Measurements from ENCODE around the gene SIX3.

The SIX3 gene

DNA sequence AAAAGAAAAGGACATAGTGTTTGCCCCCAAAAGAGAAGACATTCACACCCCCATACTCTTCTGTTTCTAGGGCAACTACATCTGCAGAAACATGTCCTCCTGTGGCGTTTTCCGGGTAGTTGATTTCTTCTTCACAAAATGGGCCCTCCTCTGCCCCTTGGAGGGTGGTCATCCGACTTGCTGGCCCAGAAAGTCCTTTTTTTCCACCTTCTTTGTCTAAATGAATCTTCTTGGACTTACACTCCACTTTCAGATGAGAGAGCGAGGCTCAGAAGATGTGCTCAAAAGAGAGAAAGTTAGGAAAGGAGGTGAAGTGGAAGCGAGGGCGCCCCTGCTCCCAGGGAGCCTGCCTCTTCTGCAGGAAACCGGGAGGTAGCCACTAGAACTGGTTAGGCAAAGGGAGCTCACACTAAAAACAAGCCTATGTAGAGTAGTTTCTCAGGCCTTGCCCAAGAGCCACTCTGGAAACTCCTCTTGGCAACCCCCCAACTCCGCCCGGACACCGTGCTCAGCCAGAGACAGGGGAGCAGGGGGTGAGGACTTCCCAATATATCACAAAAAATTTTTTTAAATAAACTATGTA lies 10.2 kb upstream of the SIX3 start:
- DNase-seq: no peak

DNA sequence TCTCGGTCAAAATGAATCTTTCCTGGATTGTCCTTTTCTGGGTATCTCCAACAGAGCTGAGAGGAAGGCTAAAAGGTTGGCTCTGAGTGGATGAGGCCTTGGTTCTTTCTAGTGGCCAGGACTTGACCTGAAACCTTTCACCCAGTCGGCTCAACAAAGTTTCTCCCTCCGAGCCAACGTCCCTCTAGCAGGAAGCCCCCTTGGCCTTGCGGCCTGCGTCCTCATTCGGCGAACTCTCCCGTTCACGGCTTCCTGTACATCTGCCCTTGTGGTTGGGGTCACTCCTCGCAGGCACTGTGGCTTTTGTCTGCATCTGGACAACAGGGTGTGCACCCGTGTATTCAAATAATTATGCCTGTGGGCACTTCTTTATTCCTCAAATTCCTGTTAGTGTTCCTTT lies 9.4 kb upstream of the SIX3 start:
- DNase-seq: no peak

DNA sequence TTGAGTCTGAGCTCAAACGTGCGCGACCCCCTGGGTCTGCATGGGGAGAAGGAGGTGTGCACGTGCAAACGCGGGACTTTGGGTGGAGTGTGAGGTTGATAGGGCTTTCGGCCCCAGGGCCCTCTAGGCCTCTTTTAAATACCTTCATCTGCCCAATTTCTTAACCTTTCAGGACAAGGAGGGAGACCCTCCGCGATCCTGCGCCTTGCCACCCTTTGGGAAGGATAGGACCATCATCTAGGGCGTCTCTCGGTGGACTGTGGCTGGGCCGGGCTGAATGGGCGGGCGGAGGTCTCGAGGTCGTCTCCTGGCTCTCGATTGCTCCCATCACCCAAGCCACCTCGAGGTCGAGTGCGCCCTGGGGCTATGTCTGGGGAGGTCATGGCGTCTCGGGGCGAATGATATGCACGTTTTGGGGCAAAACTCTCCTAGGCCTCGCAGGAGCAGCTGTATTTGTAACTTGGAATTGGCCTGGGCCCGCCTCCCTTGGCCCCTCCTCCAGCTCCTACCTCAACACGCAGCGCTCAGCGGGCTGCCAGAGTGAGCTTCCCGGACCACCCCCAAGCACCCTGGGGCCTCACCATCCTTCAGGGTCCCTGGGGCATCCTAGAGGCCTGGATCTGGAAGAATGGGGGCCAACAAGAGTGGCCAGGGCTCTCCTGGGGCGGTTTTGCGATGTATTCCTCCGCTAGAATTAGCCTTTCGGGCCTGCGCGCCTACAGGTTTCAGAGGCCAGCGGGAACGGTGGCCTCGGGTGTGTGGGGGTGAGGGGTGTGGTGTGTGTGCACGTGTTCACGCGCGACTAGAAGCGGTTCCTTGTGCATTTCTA lies 8.7 kb upstream of the SIX3 start:
- no peak for DNase-seq

DNA sequence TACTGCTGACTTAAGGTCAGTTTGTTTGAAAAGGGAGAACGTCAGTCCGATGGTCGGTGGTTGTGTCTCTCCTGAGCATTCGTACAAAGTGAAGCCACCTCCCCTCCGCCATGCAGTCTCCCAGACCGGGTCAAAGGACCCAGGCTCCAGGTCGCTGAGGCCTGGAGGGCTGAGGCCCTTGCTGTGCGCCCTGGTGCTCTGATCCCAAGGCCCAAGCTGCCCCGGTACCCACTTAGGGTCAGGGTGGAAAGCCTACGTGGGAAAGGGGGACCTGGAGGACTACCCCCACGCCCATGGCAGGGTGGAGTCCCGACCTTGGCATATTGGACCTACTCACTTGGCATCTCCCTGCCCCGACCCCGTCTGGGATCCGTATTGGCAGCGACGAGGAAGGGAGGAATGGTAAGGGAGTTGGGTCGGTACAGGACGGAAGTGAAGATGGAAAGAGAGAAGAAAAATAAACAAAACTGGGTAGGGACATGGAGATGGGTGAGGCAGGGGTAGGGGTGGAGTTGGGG lies 8.0 kb upstream of the SIX3 start:
- no peak for DNase-seq

DNA sequence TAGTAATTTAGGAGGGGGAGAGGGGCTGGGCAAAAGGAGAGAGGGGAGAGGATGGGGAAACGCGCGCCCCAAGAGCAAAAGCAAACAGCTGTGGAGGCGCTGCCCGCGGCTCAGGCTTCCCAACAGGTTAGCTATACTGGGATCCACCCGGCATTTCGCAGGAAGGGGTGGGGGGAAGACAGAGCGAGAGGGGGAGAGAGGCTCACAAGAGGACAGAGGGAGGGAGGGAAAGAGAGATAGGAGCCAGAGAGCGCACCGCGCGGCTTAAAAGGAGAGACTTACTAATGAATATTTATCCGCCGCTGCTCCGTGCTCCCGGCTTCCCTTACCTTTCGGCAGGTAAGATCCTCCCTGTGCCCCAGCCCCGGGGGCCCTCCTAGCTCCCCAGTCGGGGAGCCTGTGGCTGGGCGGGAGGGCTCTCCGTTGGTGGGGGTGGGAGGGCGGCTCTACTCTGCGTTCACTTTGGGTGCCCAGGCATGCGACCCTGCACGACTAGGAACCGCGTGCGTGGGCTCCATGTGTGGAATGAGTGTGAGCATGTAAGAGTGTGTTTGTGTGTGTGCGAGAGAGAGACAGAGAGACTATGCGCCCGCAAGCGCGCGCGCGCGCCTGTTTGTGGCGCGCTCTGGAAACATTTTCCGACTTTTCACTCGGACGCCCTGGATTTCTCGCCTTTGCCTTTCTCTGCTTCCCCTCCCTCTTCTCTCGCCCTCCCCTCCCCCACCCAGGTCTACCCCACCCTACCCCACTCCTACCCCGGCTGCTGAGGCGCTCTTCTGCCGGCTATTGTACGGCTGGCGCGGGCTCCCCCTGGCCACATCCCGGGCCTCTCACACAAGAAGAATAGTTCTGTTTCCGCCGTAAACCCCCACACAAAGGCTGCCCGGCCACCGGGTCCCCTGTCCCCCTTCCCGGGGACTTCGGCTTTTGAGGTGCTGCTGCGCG lies 7.2 kb upstream of the SIX3 start:
- DNase-seq: no peak

DNA sequence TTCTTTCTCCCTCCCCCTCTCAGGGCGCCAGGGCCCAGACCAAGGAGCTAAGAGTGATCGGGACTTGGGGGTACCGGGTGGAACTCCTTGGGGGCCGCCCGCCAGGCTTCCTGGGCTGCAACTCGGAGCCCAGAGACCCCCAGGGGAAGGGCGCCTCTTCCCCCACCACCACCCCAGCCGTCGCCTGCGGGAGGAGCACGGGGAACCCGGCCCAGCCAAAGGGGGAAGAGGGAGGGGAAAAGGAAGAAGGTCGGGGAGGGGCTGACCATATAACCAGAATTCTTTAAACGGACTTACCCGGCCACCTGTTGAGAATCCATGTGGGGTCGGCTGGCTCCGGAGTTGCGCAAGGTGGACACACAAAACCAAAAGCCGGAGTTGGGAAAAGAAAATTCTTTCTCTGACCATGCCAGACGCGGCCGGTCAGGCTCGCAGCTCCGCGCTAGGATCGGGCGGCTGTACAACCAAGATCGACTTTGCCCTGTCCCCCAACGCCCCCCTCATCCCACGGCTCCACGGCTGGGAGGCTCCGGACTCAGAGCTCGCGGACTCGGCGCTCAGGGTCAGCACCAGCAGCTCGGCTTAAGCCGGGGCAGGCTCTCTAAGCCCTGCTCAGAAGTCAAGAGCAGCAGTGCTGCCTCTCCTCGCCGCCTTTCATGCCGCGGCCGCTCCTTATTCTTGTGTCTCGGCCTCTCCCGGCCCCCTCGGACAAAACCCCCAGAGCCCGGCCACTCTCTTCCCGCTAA lies 6.3 kb upstream of the SIX3 start:
- DNase-seq: no peak

DNA sequence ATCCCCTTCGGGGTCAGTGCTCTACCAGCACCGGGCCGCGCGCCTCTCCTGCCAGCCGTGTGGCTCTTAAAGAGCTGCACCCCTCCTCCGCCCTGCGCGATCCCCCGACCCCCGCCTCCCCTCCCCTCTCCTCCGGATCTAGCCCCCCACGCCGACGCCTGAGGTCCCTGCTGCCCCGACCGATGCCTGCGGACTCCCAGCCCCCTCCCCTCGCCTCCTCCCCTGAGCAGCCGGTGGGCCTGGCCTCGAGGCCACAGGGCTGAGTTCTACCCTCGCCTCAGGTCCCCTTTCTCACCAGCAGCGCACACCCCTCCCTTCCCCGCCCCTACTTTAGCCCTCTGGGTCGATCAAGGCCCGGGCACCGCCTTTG lies 5.8 kb upstream of the SIX3 start:
- DNase-seq: no peak

DNA sequence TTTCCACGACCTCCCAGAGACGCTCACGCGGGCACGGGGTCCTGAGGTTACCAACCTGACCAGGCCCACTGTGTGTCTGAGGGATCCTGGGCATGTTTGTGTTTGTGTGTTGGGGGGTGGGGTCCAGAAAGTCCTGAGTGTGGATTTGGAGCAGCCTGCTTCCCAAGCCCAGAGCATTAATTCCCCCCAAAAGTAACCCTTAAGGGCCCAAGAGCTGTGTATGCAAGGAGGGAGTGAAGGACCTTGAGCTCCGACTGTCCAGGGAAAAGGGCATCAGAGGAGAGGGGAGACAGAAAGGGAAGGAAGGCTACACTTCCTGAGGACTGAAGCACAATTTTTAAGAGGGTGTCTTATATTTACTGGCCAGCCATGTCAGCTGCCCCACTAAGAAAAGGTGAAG lies 5.2 kb upstream of the SIX3 start:
- no peak for DNase-seq

DNA sequence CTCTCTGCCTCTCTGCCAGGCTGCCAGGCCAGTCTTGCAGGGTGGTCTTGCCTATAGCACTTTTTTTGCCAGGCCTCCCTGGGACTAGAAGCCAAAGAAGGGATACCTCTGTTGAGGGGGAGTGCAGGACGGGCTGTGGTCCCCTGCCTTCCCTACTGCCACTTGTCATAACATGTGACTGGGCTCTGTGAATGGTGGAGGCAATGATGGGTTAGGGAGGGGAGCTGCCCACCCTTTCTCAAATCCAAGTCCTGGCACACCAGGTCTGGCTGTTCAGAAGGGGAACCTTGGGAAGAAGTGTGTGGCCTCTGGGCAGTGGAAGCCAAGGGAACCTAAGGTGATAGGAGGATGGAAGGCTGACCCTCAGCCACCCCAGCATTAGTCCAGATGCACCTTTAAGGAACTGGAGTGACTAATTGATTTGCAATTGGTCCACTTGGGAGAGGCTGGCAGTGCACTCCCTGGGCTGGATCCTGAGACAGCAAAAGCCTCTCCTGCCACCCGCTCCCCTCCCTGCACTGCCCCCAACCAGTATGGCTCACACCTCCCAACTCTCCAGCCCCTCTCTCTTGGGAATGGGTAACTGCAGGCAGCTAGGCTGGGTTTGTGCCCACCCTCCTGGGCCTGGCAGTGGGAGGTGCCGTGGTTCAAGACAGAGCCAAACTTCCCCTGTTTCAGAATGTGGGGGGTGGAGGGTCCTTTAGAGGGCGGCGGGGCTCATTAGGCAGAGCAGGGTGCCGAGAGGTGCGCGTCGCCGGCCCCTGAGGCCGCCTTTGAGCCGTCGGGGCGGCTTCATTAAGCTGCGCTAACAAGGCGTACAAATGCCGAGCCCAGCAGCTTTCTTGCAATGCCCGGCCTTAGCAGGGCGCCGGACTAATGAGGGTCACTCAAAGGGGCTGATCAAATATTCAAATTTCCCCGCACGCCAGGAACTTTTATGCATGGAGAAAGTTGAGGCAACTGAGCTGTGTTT lies 4.5 kb upstream of the SIX3 start:
- DNase-seq: no peak

DNA sequence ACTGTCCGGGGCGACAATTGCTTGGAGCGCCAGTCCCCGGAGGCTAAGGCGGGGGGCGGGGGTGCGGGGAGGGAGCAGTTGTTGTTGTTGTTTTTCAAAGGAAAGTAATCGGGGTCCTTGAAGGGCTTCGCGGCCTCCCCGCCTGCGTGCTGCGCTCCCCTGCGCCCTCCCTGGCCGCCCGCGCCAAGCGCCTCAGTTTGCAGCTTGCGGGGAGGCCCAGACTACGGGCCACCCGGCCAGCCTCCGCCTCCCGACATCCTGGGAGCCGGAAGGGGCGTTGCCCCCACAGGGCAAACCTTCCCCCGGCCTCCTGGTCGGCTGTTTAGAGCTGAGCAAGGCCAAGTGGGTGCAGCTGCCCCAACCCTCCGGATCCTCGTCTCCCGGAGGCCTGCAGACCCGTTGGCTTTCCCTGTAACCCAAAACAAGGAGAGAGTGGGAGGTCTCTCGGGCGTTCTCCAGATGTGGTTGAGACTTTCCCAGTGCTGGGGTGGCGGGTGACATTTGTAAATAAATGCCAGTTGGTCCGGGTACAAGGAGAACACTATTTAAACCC lies 3.7 kb upstream of the SIX3 start:
- DNase-seq: peak; percentile 76

DNA sequence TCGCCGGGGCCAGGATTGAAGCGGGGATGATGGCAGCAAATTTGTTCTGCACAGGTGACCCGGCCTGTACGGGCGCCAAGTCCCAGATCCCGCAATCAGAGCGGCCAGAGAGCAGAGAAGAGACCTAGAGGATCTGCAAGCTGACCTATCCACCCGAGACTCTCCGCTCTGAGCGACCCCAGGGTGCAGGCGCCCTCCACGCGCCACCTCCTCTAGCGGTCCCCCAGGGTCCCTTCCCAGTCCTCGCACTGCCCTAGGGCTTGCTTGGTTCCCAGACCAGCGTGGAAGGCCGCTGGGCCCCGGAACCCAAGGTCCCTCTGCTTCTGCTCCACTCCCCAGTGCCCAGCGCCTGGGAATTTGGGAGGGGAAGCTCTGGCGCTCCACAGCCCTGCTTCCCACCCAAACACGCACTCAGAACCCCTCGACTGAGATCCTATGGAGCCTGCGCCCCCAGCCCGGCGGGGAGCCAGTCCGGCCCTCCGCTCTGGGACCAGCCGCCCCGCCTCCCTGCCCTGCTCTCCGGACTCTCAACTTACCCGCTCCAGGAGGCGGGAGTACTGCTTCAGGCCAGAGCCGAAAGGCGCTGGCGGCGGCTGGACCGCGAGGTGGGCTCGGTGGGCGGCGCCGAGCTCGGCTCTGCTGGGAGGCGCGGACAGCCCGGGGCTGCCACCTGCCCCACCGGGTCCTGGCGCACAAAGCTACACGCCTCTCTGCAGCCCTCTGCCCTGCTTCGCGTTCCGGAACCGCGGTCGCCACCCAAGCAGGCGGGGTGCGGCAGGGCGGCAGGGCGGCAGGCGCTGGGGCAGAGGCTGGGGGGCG lies 3.0 kb upstream of the SIX3 start:
- DNase-seq: no peak

DNA sequence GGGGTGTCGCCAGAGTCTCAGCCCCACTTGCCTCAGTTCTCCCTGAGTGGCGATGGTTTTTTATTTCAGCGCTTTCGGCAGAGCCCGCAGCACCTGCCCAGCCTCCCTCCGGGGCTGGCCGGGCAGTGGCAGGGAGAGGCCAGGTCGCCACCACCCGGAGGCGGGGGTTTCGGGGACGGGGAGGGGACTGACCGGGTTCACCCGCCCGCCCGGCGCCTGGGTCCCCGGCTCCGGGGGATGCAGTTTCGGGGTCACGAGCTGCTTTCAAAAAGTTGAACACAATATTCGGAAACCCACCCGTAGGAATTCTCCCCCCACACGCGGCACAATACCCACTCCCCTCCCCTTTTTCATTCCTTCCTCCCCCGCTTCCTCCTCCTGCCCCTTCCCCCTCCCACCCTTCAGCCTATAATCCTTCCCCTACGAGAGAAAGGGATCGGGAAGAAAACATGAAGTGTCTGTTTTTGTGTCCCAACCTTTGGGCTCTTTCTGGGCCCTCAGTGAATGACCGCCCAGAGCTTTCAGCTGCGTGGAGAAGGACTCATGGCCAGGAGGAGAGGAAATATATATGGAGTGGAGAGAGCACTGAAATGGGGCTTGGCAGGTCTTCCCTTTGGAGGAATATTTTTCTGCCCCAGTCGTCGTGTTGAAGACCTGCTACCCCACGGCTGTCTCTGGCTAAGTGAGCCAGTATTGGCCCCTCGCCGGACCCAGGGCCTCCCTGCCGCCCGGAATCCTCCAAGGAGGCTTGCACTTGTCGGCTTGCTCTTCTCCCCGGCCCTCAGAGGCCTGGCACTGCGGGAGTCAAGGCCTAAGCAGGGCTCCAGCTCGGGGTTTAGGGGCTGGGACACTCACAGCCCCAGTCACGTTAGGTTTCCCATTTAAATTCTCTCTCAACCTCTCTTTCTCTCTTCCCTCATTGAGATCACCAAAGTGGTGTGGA lies 2.1 kb upstream of the SIX3 start:
- DNase-seq: no peak

DNA sequence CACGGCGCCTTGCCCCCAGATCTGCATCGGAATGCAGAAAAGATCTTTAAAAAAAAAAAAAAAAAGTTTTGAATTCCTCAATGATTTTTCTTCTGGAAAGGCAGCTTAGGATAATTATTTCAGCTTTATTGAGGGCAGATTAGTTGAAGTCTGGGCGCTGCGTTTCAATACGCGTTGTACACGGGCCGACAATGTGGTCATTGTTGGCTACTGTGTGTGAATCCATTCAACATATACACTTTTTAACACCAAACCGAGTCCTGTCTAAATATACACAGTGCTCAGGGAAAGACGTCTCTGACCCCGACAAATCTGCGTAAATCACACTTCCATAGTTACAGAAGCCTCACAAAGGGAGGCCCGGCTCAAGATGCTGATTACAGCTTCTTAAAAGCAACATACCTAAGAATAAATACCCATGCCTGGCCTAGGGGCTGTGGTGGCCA lies 1.4 kb upstream of the SIX3 start:
- no peak for DNase-seq

DNA sequence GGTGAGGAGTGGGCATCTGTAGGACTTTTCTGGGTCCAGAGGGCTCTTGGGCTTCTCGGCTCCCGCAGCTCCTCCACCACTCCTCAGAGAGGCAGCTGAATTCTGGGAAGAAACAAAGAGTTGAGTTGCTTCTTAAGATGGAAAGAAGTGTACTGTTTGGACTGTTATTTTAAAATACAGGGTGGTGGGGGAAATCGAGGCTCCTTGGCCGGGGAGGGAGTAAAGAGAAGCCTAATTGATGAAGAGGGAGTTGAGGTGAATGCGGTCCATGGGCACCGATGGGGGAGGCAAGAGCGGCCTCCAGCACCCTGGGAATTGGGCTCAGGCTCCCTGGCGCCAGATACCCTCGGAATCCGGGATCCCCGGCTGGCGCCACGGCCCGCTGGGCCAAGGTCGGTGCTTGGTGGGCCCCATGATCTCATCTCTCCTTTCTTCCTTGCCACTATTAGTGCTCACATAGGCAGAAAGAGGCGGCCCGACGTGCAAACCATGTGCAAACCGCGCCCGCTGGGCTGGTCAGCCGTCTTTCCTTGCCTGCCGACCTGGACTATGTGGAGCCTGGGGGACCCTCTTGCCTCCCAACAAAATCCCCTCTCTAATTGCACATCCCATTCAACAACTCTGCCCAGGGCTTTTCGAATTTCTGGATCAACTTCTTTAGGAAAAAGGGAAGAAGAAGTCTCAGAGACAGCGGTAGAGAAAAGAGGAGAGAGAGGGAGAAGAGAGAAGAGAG lies 604 bp upstream of the SIX3 start:
- DNase-seq: no peak

DNA sequence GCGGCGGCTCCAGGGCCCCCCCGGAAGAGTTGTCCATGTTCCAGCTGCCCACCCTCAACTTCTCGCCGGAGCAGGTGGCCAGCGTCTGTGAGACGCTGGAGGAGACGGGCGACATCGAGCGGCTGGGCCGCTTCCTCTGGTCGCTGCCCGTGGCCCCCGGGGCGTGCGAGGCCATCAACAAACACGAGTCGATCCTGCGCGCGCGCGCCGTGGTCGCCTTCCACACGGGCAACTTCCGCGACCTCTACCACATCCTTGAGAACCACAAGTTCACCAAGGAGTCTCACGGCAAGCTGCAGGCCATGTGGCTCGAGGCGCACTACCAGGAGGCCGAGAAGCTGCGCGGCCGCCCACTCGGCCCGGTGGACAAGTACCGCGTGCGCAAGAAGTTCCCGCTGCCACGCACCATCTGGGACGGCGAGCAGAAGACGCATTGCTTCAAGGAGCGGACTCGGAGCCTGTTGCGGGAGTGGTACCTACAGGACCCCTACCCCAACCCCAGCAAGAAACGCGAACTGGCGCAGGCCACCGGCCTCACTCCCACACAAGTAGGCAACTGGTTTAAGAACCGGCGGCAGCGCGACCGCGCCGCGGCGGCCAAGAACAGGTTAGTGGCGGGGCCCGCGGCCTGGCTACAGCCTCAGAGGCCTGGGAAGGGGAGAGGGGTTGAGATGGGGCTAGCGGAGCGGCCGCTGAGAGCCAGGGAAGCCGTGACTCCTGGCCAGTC lies 965 bp downstream of the SIX3 start:
- DNase-seq: no peak

DNA sequence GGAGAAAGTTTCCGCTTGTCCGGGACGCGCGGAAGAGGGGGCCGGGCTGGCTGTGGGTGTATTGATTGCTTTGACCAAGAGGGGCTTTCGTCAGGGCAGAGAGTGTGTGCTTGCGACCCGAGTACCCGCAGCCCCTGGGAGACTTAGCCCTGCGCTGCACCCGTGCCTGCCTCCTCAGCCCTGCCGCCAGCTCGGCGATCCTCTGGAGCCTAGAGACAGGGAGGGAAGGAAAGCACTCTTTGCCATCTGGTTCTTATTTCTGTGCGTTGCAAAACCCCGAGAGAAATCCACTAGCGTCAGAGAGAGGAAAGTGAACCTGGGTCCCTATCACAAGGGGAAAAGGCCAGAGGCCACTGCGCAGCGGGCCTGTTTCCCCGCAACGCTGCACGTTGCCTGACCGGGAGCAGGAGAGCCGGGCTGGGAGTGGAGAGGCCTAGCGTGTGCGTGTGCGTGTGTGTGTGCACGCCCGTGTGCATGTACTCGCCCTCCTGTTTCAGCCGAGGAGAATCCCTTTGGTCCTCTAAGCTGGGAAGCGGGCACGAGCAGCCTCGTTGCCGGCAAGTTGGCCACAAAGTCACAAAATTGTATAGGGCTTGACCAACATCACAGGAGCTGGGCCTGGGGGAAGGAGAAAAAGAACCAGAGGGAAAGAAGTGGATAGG lies 1.7 kb downstream of the SIX3 start:
- no peak for DNase-seq

DNA sequence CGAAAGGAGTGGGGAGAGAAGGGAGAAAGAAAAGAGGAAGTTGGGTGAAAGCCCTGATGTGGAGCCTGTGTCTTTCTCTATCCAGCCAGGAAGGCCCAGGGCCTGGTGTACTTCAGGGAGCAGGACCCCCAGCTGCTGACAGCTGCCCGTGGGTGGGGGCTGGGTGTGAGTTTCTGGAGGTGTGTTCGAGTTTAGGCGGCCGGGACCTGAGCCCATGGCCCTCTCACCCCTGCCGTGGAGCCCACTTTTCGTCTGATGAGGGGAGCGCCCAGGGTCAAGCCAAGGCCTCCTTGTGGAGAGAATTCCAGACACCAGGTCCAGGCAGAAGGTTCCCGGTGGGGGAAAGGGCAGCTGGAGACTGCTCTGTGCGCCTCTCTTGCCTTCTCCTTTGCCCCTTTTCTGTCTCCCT lies 2.2 kb downstream of the SIX3 start:
- DNase-seq: no peak
